ENCODE measurements around the gene CYFIP2. TPM values are rescaled to one million over a fixed set of nuclear protein-coding genes. Genes with fewer than 3 reads are reported as not detected.
A peak's percentile ranks its signal among the peaks of the same experiment; 100 is the strongest.

Gene CYFIP2
- total RNA-seq, 1 experiment from 2014 or later: 45.1 TPM

- BruUV-seq (replicated peaks): no TSS peak
- ChIA-PET POLR2A (no interaction called here), CTCF (no interaction called here), RAD21 (ENCODE audit: low non-redundant PET in 1 of 2, low total read pairs in 2 of 2, uncharacterized antibody in 2 of 2, unreplicated experiment in 2 of 2) (no interaction called here)
- intact Hi-C loops (cut with micrococcal nuclease): no loop called here
- Histone ChIP-seq H2AFZ (ENCODE audit: low read depth, low read length, poor library complexity, severe bottlenecking) (no peak overlapping the region), H3K79me2 (ENCODE audit: insufficient read depth, low read length) (no peaks in the 10 kb centered on the region), H3K9ac (ENCODE audit: low read length) (no peak overlapping the region), H3K4me3 (replicated peaks in 1 of 2; ENCODE audit: low read depth in 1 of 2, low read length in 2 of 2) (no peak overlapping the region), H3K9me2 (ENCODE audit: insufficient read depth) (no peaks in the 10 kb centered on the region), H3K27me3 (ENCODE audit: insufficient read depth, low read length) (no peaks in the 10 kb centered on the region), H3K9me3 (ENCODE audit: control insufficient read depth in 1 of 2, insufficient read depth in 1 of 2, low read depth in 1 of 2, low read length in 2 of 2) (no peaks in the 10 kb centered on the region), H3K4me1 (ENCODE audit: control insufficient read depth in 1 of 2, insufficient read depth in 2 of 2, low read length in 2 of 2) (peaks cover 35 to 72% of the 10 kb centered on the region in 2 experiments), H3K4me2 (ENCODE audit: low read length) (peak overlapping the region; percentile 45), H3K36me3 (ENCODE audit: control insufficient read depth in 1 of 2, insufficient read depth in 2 of 2, low read length in 2 of 2) (peaks cover 3 to 5% of the 10 kb centered on the region in 2 experiments; a peak in 1 of 4 replicates), H3K27ac (ENCODE audit: low read depth, low read length) (no peak overlapping the region; the same call in 1 of the 2 replicates), H4K20me1 (ENCODE audit: insufficient read depth) (no peaks in the 10 kb centered on the region)
- peak; percentile 38 for DNase-seq (ENCODE audit: low read depth, low spot score)
- TF ChIP-seq SP1 (IDR thresholded peaks at IDR 0.05; ENCODE audit: low read depth) (peak; percentile 58), EZH2 (IDR thresholded peaks at IDR 0.05) (no peak), YY1 (IDR thresholded peaks at IDR 0.05; ENCODE audit: extremely low read depth, insufficient replicate concordance, low read depth, low read length) (no peak), JUND (IDR thresholded peaks at IDR 0.05) (peak; percentile 62), RAD21 (IDR thresholded peaks at IDR 0.05; ENCODE audit: low read depth) (peak; percentile 7; the same call in 1 of the 2 replicates), CBX3 (IDR thresholded peaks at IDR 0.05; ENCODE audit: low read depth) (peak; percentile 63; the same call in 1 of the 2 replicates), ZFX (IDR thresholded peaks at IDR 0.05) (no peak), ATF3 (IDR thresholded peaks at IDR 0.05) (no peak), MAX (IDR thresholded peaks at IDR 0.05) (peak; percentile 66), FOSL1 (IDR thresholded peaks at IDR 0.05; ENCODE audit: low read depth) (peak; percentile 71), POLR2A (IDR thresholded peaks at IDR 0.05; ENCODE audit: borderline replicate concordance, extremely low read depth, insufficient read depth, insufficient read length) (no peak), EGR1 (IDR thresholded peaks at IDR 0.05; ENCODE audit: low read depth) (no peak), SIN3A (IDR thresholded peaks at IDR 0.05; ENCODE audit: low read depth) (no peak), CEBPB (IDR thresholded peaks at IDR 0.05; ENCODE audit: low read depth) (no peak)
- peak; percentile 30 for ATAC-seq
These were observed 121.8 kb downstream of the CYFIP2 start for GRCh38 chr5:157387683-157388093.

All from HCT116 (cell line).